HG03442 (cell line): ENCODE results near the gene GMCL2.

Experiments used
- ATAC-seq: cut with Tn5 transposase; IDR thresholded peaks from one replicate; pipeline ENCODE4 v1.9.1; 2021; ENCODE audit warnings: mild to moderate bottlenecking, moderate library complexity; ENCODE audit not compliant: unreplicated experiment

The GMCL2 gene

DNA sequence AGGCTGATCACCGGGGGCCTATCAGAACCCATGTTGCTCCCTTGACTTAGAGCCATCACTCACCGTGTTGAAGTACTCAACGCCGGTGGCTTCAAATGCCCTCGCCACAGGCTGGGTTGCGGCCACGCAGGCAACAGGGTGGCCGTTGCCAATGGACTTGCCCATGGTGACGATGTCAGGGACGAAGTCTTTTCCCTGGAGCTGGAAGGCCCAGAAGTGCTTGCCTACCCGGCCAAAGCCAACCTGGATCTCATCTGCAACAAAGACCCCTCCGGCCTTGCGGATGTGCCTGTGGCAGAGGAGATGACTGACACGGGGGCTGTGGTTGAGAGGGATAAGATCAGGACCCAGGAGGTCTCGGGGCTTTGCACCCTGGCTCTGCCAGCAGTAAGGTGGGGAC lies 35.1 kb upstream of the GMCL2 start:
- ATAC-seq = no peak

GRCh38 chr5:178221853-178222252 lies 34.7 kb upstream of the GMCL2 start:
- ATAC-seq = no peak

- ATAC-seq = no peak
These were observed 34.1 kb upstream of the GMCL2 start for GRCh38 chr5:178221282-178221681.

DNA sequence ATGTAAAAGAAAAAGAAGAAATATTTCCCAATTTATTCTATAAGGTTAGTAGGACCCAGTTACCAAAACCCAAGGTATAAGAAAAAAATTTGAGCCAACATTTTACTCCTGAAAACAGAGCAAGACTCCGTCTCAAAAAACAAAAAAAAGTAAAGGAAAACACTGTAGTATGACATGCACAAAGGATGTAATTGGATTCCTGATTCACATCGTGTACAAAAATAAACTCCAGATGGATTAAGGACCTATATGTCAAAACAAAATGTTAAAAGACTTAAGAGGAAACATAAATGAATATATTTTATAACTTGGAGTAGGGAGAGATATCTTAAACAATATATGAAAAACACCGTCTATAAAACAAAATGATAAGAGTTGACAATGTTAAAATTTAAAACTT lies 31.7 kb upstream of the GMCL2 start:
- ATAC-seq = no peak

- no peak for ATAC-seq
These were observed 31.1 kb upstream of the GMCL2 start for GRCh38 chr5:178218237-178218776.

GRCh38 chr5:178216779-178217178 lies 29.6 kb upstream of the GMCL2 start:
- ATAC-seq = no peak

DNA sequence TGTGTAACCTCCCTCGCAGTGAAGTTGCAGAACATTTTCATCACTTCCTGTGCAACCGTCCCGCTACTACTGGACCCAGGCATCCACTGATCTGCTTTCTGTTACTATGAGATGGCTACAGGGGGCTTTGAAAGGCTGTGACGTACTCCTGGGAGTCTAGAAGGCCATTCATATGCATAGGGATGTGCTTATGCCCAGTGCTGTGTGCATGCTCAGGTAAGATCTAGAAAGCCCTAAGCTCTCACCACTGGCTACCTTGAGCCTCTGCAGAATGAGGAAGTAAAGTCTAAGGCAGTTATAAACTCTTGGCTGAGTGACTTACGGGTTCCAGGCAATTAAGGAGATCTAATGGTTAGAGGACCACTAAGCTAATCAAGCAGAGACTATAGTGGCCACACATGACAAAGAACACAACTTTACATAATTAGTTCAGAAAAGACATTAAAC lies 28.9 kb upstream of the GMCL2 start:
- ATAC-seq = no peak

DNA sequence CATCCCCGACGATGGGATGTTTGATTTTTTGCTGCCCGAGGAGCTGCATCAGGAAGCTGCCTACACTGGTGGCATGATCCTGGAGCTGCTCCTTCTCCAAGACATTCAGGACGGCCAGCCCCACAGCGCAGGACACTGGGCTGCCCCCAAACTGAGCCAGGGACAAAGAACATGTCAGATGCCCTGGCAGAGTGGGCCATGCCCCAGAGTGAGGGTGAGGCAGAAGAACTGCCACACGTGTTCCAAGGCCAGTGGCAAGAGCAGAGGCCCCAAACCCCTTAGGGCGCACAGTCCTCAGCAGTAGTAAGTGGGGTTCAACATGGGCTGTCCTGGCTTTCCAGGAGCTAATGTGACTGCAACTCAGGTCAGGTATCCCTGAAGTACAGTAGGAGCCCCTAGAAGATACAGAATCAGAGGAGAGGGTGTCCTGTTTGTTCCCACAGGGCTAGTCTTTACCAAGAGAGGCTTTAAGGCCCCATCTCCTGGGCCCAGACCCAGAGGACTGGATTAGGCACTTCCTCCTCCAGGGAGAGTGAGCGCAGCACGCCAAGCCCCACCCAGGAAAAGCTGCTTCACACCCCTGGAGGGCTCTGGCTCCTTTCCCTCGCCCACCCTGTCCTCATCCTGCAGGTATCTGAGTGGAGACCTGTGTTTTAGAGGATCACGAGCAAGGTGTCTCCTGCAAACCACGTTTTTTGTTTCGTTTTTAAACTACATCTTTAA lies 28.3 kb upstream of the GMCL2 start:
- no peak for ATAC-seq

- no peak for ATAC-seq
These were observed 27.1 kb upstream of the GMCL2 start for GRCh38 chr5:178214160-178214803.

DNA sequence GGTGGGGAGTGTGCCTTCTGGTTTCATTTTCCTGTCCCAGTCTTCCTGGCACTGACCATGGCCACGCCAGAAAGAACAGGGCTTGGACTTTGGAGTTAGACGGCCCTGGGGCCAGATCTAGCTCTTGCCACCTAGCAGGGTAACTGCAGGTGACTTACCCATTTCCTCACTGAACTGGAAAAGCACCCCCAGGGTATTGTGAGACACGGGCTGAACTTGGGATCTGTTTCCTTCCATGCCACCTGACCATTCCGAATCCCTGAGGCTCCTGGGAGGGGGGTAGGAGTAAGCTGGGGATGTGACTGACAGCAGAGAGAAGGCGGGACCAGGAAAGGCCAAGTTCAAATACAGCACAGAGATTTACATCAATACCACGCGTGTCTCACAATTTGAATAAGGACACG lies 26.6 kb upstream of the GMCL2 start:
- no peak for ATAC-seq

GRCh38 chr5:178213003-178213461 lies 25.9 kb upstream of the GMCL2 start:
- ATAC-seq = no peak

DNA sequence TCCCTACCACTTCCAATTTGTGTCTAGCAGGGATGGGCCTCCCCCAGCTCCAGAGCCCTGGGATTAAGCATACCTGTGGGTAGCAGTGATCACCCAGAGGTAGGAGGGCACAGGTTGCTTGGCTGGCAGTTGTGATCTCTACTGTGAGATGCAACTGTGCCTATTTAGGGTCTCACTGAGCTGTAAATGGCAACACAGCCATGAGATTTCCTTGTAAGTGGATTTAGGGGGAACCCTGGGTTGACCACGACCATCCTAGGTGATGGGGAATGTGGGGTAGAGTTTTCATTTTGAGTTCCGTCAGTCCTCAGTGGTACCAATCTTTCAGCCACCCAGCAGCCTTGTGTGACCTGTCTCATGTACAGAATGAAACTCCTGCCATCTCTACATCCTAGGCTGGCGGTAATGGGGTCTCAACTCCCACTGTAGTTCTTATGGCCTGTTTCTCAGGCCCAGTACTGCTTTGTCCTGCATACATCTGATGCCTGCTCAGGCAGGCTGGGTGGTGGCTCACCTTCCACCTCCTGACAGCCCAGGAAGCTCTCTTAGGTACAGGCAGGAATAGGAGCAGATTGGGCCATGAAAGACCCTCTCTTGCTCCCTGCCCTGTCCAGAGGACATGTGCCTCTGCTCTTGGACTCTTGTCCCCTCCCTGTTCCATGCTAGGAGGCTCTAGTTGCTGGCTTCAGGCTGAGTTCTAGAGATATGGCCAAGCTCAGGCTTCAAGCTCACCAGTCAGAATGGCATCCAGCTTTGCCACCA lies 25.3 kb upstream of the GMCL2 start:
- ATAC-seq = no peak

DNA sequence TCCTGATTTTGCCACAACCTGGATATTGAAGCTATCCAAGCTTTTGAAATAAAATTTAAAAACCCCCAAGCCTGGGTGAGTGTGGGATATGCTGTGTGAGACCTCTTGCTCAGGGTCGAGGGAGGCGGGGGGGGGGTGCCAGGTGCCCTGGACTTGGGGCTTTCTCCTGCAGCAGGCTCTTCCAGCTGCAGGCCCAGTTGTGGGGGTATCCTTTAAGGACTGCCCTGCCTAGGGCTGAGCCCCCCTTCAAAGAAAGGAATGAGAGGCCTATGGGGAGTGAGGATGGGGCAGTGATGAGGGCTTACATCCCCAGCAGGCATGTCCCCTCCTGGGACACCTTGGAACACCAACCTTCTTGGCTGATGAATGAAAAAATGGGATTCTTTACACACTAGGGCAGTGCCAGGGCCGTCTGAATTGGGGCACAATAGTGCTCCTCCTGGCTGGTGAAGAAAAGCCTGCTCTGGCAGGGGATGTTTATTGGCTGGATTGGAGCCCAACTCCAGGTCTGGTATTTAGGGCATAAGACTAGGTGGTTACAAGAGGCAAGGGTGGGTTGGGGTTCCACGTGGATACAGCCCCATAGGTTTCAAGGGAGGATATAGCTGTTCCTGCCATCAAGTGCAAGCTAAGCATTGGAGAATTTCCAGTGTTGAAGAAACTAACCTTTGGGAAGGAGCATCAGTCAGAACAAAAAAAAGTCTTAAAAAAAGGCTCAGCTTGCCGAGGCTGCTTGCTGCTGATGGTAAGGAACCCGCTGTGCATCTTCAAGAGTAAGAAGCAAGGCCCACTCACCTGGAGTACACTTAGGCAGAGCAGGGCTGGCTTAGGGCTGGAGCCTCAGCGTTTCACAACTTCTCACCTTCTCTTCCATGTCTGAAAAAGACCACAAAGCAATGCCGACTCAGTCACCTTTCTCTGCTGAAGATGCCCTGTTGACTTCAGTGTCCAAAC lies 24.2 kb upstream of the GMCL2 start:
- ATAC-seq = no peak

GRCh38 chr5:178210686-178211085 lies 23.5 kb upstream of the GMCL2 start:
- ATAC-seq = no peak

DNA sequence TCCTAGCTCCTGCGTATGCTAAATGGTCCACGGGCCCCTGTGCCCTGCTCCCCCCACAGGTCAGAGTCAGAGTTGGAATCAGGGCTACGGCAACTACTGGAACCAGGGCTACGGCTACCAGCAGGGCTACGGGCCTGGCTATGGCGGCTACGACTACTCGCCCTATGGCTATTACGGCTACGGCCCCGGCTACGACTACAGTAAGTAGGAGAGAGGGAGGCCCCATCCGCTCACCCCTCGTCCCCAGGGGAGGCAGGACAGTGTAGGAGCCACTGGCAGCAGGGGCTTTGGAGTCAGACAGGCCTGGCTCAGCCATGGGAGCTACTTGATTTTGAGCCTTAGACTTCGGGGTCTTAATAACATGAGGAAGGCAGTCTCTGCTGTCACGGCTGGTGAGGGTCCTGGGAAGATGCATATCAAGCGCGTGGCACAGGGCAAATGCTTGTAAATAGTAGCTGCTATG lies 22.9 kb upstream of the GMCL2 start:
- ATAC-seq = no peak

GRCh38 chr5:178209334-178210072 lies 22.3 kb upstream of the GMCL2 start:
- no peak for ATAC-seq

DNA sequence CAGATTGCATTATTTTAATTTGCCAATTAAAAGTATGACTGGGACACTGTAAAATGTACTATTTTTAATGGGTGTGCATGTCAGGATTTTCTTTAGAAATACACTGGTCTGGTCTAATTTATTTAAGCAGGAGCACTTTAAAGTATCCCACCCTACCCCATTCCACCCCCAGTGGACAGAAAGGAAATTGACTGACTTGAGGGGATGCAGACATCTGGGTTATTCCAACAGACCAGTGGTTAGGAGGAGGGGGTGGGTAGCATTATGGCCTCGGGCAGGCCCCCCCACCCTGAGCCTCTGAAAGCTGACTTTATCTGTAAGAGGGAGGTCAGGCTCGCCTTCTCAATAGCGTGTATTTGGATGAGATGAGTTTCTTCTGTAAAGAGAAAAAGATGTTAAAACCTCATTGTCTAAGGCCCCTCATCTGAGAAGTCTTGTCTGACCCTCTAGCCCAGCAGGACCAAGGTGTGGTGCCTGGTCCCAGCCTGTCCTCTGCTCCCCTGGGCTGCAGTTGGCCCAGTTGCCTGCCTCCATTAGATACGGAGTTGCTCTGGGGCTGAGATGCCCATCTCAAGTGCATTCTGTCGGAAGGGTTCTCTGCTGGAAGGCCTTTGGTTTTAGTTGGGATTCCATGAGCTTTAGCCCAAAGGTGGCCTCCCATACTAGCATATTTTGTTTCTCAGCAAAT lies 21.5 kb upstream of the GMCL2 start:
- no peak for ATAC-seq

- ATAC-seq = no peak
These were observed 20.7 kb upstream of the GMCL2 start for GRCh38 chr5:178207917-178208280.
